Measurements from ENCODE around the gene LIN9. TPM values are rescaled to one million over a fixed set of nuclear protein-coding genes. Genes with fewer than 3 reads are reported as not detected.

The LIN9 gene
- total and polyA plus RNA-seq, 2 donors (not counting 3 experiments of a cell fraction or from before 2014, with no cell fraction given): 2.5 to 7.6 TPM

- Histone ChIP-seq H3K79me2 (ENCODE audit: control insufficient read depth, insufficient read depth, low read length) (peaks cover 46% of the 10 kb centered on the region), H2AFZ (ENCODE audit: low read depth, low read length) (peak within 1 kb of the TSS; percentile 95), H3K27ac (ENCODE audit: insufficient read depth, low read depth, low read length) (peak within 1 kb of the TSS; percentile 66), H3K9me3 (replicated peaks; ENCODE audit: control insufficient read depth, insufficient read depth, low read length) (no peaks in the 10 kb centered on the region), H3K27me3 (ENCODE audit: control insufficient read depth in 2 of 2, insufficient read depth in 2 of 2, low read length in 2 of 2) (no peaks in the 10 kb centered on the region), H3K9me1 (replicated peaks; ENCODE audit: control insufficient read depth, extremely low read depth, insufficient read depth, low read length) (no peaks in the 10 kb centered on the region), H4K20me1 (replicated peaks; ENCODE audit: control insufficient read depth, extremely low read depth, insufficient read depth, low read length) (no peaks in the 10 kb centered on the region), H3K4me3 (replicated peaks in 1 of 3; ENCODE audit: insufficient read depth in 1 of 3, low read depth in 1 of 3, low read length in 3 of 3) (peak within 1 kb of the TSS; percentile 68 to 93 (median 70)), H3K4me2 (ENCODE audit: insufficient read depth, low read length) (peak within 1 kb of the TSS; percentile 98), H3K4me1 (ENCODE audit: control insufficient read depth, extremely low read depth, insufficient read depth, low read length) (peaks cover 12% of the 10 kb centered on the region), H3K9ac (replicated peaks; ENCODE audit: extremely low read depth, insufficient read depth, low read length) (peak within 1 kb of the TSS; percentile 53), H3K36me3 (ENCODE audit: control insufficient read depth in 2 of 2, extremely low read depth in 1 of 2, insufficient read depth in 2 of 2, low read length in 2 of 2) (peaks cover 0 to 1% of the 10 kb centered on the region in 2 experiments)
- no TSS peak for BruUV-seq (replicated peaks)
- FAIRE-seq: peak; percentile 89
- ChIA-PET CTCF (interaction anchor here (0.7 to 3.4 kb wide), 5 partner anchors 11 to 121 kb away, joined by 3 to 19 read pairs (median 5); no protein-coding TSS in a partner anchor), POLR2A (no interaction called here)
- peak; percentile 82 for DNase-seq (ENCODE audit: low read depth, low spot score)
- intact Hi-C loops (cut with micrococcal nuclease): loop anchor here (1.0 to 5.0 kb wide), 3 partner anchors 123 to 189 kb away; partner anchors contain the start of genes H3-3A, LIN9 and SDE2
- TF ChIP-seq EZH2 (IDR thresholded peaks at IDR 0.05; ENCODE audit: borderline replicate concordance, low read depth, low read length, severe bottlenecking) (no peak), GATA2 (IDR thresholded peaks at IDR 0.05; ENCODE audit: insufficient read depth, insufficient read length, low read depth, low read length) (no peak), POLR2A (IDR thresholded peaks at IDR 0.05; ENCODE audit: low read depth, low read length) (peak; percentile 84), MAX (IDR thresholded peaks at IDR 0.05; ENCODE audit: insufficient read depth, insufficient read length) (no peak), POLR2AphosphoS5 (IDR thresholded peaks at IDR 0.05; ENCODE audit: insufficient read depth, low read depth, low read length) (peak; percentile 93), CTCF (IDR thresholded peaks at IDR 0.05; ENCODE audit: extremely low read depth in 1 of 2, insufficient read depth in 1 of 2, low read depth in 1 of 2, low read length in 2 of 2) (peak in 1 of 2 donors; percentile 8), FOS (IDR thresholded peaks at IDR 0.05; ENCODE audit: borderline replicate concordance, insufficient read depth, low read length) (no peak)
- dilution Hi-C loops (cut with MboI; ENCODE audit: extremely low pct_ligation_motif_present, low sequenced_read_pairs): no loop called here
These were observed 122.6 kb downstream of the LIN9 start, which contains the start of gene ACBD3 for GRCh38 chr1:226186124-226187018. TSS of gene ACBD3 (minus strand) at chr1:226186741. CDS start at chr1:226186675, 66 bp downstream.

All from endothelial cell of umbilical vein (primary cell).